ENCODE measurements around the gene RASGEF1B. TPM values are rescaled to one million over a fixed set of nuclear protein-coding genes. Genes with fewer than 3 reads are reported as not detected.
A peak's percentile ranks its signal among the peaks of the same experiment; 100 is the strongest.

RASGEF1B gene
- total RNA-seq, 1 donor from 2014 or later = 0.77 TPM

DNA sequence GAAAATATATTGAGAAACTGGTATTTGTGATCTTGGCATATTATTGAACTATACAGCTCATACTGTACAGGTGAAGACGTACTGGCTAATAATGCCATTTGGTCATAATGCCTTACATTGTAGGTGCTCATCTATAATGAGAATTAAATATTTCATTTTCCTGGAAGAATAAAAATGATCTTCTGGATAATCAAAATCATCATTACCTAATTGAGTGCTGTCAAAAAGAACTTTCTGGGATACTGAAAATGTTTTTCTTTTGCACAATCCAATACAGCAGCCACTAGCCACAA is 4.1 kb downstream of the RASGEF1B start:
- no peaks in the 10 kb centered on the region for H3K36me3 Mint-ChIP-seq (ENCODE audit: low read depth, unreplicated experiment)
- FAIRE-seq (no peak), DNase-seq (ENCODE audit: low read depth) (no peak)
- H3K4me3 Mint-ChIP-seq (ENCODE audit: unreplicated experiment) = no peak overlapping the region
- no peaks in the 10 kb centered on the region for H4K20me1 ChIP-seq (ENCODE audit: insufficient read depth, low read length)
- H3K27me3 ChIP-seq (ENCODE audit: insufficient read depth, low read length) = peaks cover 27% of the 10 kb centered on the region
- no peak overlapping the region for H3K4me2 ChIP-seq (ENCODE audit: low read length)
- H3K4me1 ChIP-seq (ENCODE audit: insufficient read depth, low read length) = peaks cover 11% of the 10 kb centered on the region
- no peak overlapping the region for H3K4me3 ChIP-seq (ENCODE audit: insufficient read depth, low read depth, low read length)
- no peak overlapping the region for H3K27ac ChIP-seq (ENCODE audit: low read depth, low read length)
- H3K9me3 ChIP-seq (ENCODE audit: insufficient read depth, low read depth, low read length) = no peaks in the 10 kb centered on the region
- H3K9ac ChIP-seq (ENCODE audit: low read length) = no peak overlapping the region
- H2AFZ ChIP-seq (ENCODE audit: low read depth, low read length) = no peak overlapping the region
- H3K79me2 ChIP-seq (ENCODE audit: insufficient read depth, low read length) = no peaks in the 10 kb centered on the region
- TF ChIP-seq CTCF (IDR thresholded peaks at IDR 0.05; ENCODE audit: insufficient read depth, low read depth, low read length) = no peak
- no peak for TF ChIP-seq EZH2 (IDR thresholded peaks at IDR 0.05; ENCODE audit: insufficient read depth, low read length)
- peaks cover 10% of the 10 kb centered on the region for H3K4me1 Mint-ChIP-seq (ENCODE audit: low read depth, unreplicated experiment)
- H3K27ac Mint-ChIP-seq (ENCODE audit: unreplicated experiment) = no peak overlapping the region
- H3K9me3 Mint-ChIP-seq (ENCODE audit: unreplicated experiment) = peaks cover 2% of the 10 kb centered on the region
- H3K36me3 ChIP-seq (ENCODE audit: insufficient read depth, low read length) = no peaks in the 10 kb centered on the region
- peaks cover 5% of the 10 kb centered on the region for H3K27me3 Mint-ChIP-seq (ENCODE audit: low read depth, unreplicated experiment)

DNA sequence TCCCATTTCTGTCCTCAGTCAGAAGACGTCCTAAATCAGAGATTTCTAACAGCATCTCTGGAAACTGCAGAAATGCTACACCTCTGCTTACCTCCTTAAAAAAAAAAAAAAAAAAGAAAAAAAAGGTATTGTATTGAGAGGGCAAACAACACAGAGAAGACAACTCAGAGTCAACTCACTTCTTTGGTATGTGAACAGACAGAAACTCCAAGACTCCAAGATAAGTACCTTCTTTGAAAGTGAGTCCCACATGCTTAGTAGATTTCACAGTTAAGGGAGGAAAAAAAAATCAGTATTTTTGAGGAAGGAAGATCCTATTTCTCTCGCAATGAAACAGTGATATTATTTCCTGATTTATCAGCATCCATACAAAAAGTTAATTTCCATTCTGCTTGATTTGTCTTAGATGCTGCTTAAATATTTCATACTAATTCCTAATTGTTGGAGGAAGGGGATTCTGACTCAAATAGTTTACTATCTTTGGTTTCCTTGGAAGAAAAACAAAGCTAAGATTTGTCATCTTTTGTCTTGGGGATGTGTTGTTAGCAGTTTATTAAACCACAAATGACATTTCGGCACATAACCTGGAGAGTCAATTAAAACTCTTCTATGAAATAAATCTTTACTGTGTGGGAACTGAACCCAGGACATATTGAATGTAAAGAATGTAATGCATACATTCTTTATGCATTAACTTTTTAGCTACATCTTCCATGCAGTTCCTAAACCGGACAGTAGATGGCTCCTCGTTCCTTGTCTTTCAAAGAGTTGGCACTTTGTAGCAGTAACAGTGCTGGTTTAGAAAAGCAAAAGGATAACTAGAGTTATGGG is 4.7 kb downstream of the RASGEF1B start:
- no peaks in the 10 kb centered on the region for H3K36me3 ChIP-seq (ENCODE audit: insufficient read depth, low read length)
- no peaks in the 10 kb centered on the region for H3K79me2 ChIP-seq (ENCODE audit: insufficient read depth, low read length)
- FAIRE-seq (peak; percentile 98), DNase-seq (ENCODE audit: low read depth) (peak; percentile 26)
- no peaks in the 10 kb centered on the region for H3K9me3 ChIP-seq (ENCODE audit: insufficient read depth, low read depth, low read length)
- TF ChIP-seq CTCF (IDR thresholded peaks at IDR 0.05; ENCODE audit: insufficient read depth, low read depth, low read length) = peak; percentile 96
- no peak for TF ChIP-seq EZH2 (IDR thresholded peaks at IDR 0.05; ENCODE audit: insufficient read depth, low read length)
- Mint-ChIP-seq H3K4me1 (ENCODE audit: low read depth, unreplicated experiment) (peaks cover 12% of the 10 kb centered on the region), H3K27ac (ENCODE audit: unreplicated experiment) (peak overlapping the region; percentile 63), H3K36me3 (ENCODE audit: low read depth, unreplicated experiment) (no peaks in the 10 kb centered on the region), H3K9me3 (ENCODE audit: unreplicated experiment) (no peaks in the 10 kb centered on the region), H3K27me3 (ENCODE audit: low read depth, unreplicated experiment) (peaks cover 5% of the 10 kb centered on the region), H3K4me3 (ENCODE audit: unreplicated experiment) (no peak overlapping the region)
- peaks cover 27% of the 10 kb centered on the region for H3K27me3 ChIP-seq (ENCODE audit: insufficient read depth, low read length)
- H4K20me1 ChIP-seq (ENCODE audit: insufficient read depth, low read length) = no peaks in the 10 kb centered on the region
- H3K4me2 ChIP-seq (ENCODE audit: low read length) = no peak overlapping the region
- no peak overlapping the region for H3K4me3 ChIP-seq (ENCODE audit: insufficient read depth, low read depth, low read length)
- H3K4me1 ChIP-seq (ENCODE audit: insufficient read depth, low read length) = peaks cover 11% of the 10 kb centered on the region
- H3K9ac ChIP-seq (ENCODE audit: low read length) = no peak overlapping the region
- no peak overlapping the region for H3K27ac ChIP-seq (ENCODE audit: low read depth, low read length)
- H2AFZ ChIP-seq (ENCODE audit: low read depth, low read length) = no peak overlapping the region
